ENCODE results near the gene ASPRV1. TPM values are rescaled to one million over a fixed set of nuclear protein-coding genes. Genes with fewer than 3 reads are reported as not detected.
A peak's percentile ranks its signal among the peaks of the same experiment; 100 is the strongest.

The ASPRV1 gene
- total and polyA plus RNA-seq, 12 donors, result 0.61 to 5.6 (median 1.9) TPM

DNA sequence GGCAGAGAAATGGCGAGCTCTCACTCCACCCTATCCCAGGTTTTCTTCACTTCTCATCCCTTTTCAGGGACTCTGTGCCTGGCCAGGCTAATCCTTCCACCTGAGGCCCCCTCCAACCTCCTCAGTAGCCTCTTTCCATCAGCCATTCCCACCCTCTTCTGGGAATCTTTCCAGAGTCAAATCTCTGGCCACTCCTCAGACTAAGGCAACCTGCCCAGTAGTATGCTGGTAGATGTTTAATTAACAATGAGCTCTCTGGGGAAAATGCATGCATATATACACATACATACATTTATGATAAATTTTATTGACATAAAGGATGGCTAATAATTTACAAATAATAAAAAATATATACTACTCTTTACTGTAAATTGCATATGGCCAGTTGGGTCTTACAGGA lies 11.4 kb upstream of the ASPRV1 start:
- no peak for TF ChIP-seq POLR2A (IDR thresholded peaks at IDR 0.05)
- no peak for DNase-seq
- Histone ChIP-seq H3K9me3 (replicated peaks in 1 of 3) (no peaks in the 10 kb centered on the region), H3K36me3 (replicated peaks in 1 of 2) (no peaks in the 10 kb centered on the region), H3K4me3 (no peak overlapping the region), H3K27me3 (no peaks in the 10 kb centered on the region), H3K4me1 (replicated peaks in 1 of 2) (no peaks in the 10 kb centered on the region), H3K27ac (no peak overlapping the region)
- WGBS, 4 donors, result 92 to 100% (median 96%) methylated on average over 1 of the region's 1 CpG
- intact Hi-C loops (cut with DNase I), result no loop called here

DNA sequence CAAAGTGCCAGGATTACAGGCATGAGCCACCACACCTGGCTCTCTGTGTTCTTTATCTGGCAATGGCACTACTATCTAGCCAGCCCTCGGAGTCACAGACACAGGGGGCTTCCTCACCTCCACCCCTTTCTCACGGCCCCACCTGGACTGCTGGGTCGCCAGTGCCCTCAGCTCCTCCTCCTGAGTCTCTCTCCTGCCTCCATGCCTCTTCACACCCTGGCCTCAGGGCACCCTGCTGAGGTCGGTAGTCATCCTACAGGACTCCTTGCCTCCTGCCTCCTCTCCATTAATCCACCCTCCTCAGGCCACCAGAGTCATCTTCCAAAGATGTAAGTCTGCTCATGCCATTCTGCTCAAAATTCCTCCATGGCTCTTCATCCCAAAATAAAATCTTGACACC lies 8.6 kb upstream of the ASPRV1 start:
- 82 to 93% (median 83%) methylated on average over 4 of the region's 4 CpGs for WGBS, 4 donors
- Histone ChIP-seq H3K4me3 (no peak overlapping the region), H3K36me3 (replicated peaks in 1 of 2) (no peaks in the 10 kb centered on the region), H3K27me3 (no peaks in the 10 kb centered on the region), H3K9me3 (replicated peaks in 1 of 3) (no peaks in the 10 kb centered on the region), H3K4me1 (replicated peaks in 1 of 2) (no peaks in the 10 kb centered on the region), H3K27ac (no peak overlapping the region)
- DNase-seq, result no peak
- intact Hi-C loops (cut with DNase I), result no loop called here
- TF ChIP-seq, protein P1, sequence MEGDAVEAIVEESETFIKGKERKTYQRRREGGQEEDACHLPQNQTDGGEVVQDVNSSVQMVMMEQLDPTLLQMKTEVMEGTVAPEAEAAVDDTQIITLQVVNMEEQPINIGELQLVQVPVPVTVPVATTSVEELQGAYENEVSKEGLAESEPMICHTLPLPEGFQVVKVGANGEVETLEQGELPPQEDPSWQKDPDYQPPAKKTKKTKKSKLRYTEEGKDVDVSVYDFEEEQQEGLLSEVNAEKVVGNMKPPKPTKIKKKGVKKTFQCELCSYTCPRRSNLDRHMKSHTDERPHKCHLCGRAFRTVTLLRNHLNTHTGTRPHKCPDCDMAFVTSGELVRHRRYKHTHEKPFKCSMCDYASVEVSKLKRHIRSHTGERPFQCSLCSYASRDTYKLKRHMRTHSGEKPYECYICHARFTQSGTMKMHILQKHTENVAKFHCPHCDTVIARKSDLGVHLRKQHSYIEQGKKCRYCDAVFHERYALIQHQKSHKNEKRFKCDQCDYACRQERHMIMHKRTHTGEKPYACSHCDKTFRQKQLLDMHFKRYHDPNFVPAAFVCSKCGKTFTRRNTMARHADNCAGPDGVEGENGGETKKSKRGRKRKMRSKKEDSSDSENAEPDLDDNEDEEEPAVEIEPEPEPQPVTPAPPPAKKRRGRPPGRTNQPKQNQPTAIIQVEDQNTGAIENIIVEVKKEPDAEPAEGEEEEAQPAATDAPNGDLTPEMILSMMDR (IDR thresholded peaks at IDR 0.05), result no peak
- no peak for TF ChIP-seq POLR2A (IDR thresholded peaks at IDR 0.05)

DNA sequence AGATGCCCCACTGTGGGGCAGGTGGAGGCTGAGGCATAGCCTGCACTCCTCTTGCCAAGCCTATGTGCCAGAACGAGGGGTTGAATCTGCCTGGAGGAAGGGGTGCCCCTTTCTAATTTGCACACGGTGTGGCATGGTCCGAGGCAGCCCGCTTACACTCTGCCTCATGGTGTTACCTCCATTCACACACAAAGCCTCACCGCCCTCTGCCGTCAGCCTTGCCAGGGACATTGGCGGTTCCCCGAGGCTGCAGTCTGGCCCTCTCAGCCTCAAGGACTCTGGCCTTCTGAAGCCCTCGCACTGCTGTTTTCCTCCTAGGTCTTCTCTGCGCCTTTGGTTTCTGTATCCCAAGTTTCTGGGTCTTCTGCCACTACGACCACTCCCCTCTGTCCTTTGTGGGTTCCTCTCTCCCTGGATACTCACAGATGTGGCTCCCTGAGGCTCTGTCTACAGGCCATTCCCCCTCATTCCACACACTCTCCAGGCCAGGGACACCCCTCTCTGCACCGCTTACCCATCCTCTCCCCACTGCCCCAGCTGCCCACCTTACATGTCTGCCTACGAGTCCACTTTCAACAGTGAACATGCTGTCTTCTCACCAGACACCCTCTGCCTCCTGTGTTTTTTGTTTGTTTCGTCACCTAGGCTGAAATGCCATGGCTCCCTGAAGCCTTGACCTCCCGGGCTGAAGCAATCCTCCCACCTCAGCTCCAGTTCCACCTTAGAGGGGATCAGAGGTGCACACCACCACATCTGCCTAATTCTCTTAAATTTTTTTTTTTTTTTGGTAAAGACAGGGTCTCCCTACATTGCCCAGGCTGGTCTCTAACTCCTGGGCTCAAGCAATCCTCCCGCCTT lies 7.9 kb upstream of the ASPRV1 start:
- TF ChIP-seq, protein P1 (IDR thresholded peaks at IDR 0.05), result peak in 2 of 6 experiments; percentile 8 to 12
- no peak for TF ChIP-seq POLR2A (IDR thresholded peaks at IDR 0.05)
- peak in 5 of 7 donors; percentile 33 to 62 (median 54) for DNase-seq
- no peaks in the 10 kb centered on the region for H3K4me1 ChIP-seq (replicated peaks in 1 of 2)
- 69 to 81% (median 72%) methylated on average over 11 to 16 of the region's 16 CpGs for WGBS, 4 donors
- no peak overlapping the region for H3K27ac ChIP-seq
- no peaks in the 10 kb centered on the region for H3K9me3 ChIP-seq (replicated peaks in 1 of 3)
- intact Hi-C loops (cut with DNase I), result no loop called here
- H3K27me3 ChIP-seq, result no peaks in the 10 kb centered on the region
- H3K36me3 ChIP-seq (replicated peaks in 1 of 2), result no peaks in the 10 kb centered on the region
- H3K4me3 ChIP-seq, result no peak overlapping the region

DNA sequence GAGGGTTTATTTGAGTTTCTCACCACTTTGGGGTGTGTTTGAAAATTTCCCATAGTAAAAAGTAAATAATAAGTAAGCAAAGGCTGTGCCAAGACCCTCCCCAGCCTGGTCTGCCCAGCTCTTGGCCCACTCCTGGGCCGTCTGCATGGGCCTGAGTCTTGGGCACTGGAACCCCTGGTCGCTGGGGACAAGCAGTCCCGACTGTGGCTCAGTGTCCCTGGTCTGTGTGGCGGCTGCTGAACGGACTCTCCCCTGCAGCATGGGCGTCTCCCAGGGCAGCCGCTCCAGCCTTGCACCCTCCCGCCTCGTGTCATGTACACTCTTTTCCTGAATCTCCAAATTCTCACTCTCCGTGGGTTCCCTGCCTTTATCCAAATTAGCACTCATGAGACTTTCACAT lies 7.2 kb upstream of the ASPRV1 start:
- Histone ChIP-seq H3K27me3 (no peaks in the 10 kb centered on the region), H3K36me3 (replicated peaks in 1 of 2) (no peaks in the 10 kb centered on the region), H3K4me3 (no peak overlapping the region), H3K27ac (no peak overlapping the region), H3K9me3 (replicated peaks in 1 of 3) (no peaks in the 10 kb centered on the region), H3K4me1 (replicated peaks in 1 of 2) (no peaks in the 10 kb centered on the region)
- TF ChIP-seq, protein P1 (IDR thresholded peaks at IDR 0.05), result no peak
- no peak for TF ChIP-seq POLR2A (IDR thresholded peaks at IDR 0.05)
- 89 to 92% (median 91%) methylated on average over 8 to 10 of the region's 10 CpGs for WGBS, 4 donors
- no peak for DNase-seq
- intact Hi-C loops (cut with DNase I), result no loop called here

DNA sequence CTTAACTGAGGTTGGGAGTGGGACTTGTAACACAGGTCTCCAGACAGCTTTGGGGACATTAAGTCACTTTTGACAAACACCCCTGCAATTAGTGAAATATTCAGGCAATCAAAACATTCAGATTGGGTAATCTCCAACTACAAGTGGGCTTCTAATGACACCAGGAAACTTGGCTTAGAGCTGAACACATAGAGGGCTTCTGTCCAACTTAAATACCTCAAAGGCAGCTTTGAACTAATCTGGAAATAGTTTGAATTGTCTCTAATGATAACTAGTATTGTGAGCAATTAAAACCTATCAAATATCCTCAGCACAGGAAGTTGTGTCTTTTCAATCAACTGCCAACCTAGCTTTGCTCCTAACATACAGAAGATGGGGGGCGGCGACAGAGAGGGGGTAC lies 5.1 kb upstream of the ASPRV1 start:
- 89 to 97% (median 96%) methylated on average over 2 of the region's 2 CpGs for WGBS, 4 donors
- intact Hi-C loops (cut with DNase I), result no loop called here
- no peak overlapping the region for H3K4me3 ChIP-seq
- no peak for DNase-seq
- no peaks in the 10 kb centered on the region for H3K4me1 ChIP-seq (replicated peaks in 1 of 2)
- no peak overlapping the region for H3K27ac ChIP-seq
- no peaks in the 10 kb centered on the region for H3K27me3 ChIP-seq
- H3K9me3 ChIP-seq (replicated peaks in 1 of 3), result no peaks in the 10 kb centered on the region
- H3K36me3 ChIP-seq (replicated peaks in 1 of 2), result no peaks in the 10 kb centered on the region
- TF ChIP-seq POLR2A (IDR thresholded peaks at IDR 0.05), result no peak
- TF ChIP-seq, protein P1 (IDR thresholded peaks at IDR 0.05), result no peak
